ENCODE measurements around the gene ZNF76.

The ZNF76 gene

DNA sequence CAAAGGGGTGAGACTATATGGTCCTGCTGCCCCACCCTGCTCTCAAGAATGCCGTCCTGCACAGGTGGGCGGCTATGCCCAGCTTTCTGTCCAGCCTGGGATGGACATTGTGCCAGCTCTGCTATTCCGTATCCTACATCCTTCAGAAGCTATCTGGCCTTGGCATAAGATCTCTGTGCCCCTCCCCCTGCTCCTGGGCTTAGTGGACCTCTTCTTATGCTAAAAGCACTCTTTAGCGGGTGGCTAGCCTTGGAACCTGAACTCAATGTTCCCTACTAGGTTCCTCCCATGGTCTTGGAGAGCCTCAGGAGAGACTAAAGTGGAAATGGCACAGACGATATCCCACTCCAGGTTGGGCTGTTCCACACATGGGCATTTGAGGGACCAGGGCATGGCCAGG lies 23.3 kb upstream of the ZNF76 start:
- no peak for DNase-seq (ENCODE audit: low read depth in 1 of 2, low spot score in 1 of 2)

DNA sequence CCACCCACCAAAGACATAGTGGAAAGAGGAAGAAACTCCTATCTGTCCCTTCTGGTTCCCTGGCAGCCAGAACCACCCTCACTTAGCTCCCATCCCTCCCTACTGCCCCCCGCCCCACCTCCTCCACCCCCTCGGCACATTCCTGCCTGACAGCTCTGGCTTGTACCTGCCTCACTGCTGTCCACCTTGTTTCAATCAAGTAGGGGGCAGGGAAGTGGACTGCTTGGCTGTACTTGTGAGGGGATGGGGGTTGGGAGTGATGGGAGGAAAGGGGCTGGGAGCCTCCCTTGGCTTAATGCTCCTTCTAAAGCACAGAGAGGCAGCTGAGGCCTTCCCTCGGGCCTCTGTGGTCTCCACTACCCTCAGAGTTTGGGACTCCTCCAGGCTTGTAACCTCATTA lies 22.1 kb upstream of the ZNF76 start:
- DNase-seq (ENCODE audit: low read depth in 1 of 2, low spot score in 1 of 2): no peak

DNA sequence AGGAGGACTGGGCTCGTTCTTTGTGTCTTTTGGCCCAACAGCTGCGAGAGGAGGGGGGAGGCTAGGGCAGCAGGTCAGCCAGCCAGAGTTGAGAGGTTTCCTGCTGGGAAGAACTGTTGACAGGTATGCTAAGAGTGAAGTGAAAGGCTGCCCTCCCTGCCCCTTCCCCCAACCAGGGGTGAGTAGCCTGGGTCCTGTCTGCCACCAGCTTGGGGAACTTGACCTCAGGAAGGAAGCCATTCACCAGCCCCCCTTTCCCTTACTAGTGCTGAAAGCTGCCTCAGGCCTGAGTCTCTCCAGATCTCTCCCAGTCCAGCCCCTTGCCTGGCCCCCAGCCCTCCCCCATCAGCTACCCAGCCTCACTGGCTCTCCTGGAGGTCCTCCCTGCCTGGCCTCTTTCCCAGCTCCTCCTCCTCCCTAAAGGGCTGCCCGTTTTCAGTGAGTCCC lies 20.7 kb upstream of the ZNF76 start:
- DNase-seq (ENCODE audit: low read depth in 1 of 2, low spot score in 1 of 2): no peak

DNA sequence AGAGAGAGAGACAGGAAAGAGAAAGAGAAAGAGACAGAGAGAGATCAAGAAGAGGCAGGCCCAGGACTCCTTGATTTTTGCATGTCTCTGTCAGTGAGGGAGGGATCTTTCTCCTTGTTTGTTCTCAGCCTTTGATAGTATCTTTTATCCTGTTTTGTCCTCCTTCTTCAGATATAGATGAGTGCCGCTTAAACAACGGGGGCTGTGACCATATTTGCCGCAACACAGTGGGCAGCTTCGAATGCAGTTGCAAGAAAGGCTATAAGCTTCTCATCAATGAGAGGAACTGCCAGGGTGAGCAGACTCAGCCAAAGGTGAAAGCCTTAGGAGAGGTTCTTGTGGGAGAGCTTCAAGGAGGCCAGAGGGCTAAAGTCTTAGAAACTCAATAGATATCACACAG lies 20.0 kb upstream of the ZNF76 start:
- DNase-seq (ENCODE audit: low read depth in 1 of 2, low spot score in 1 of 2): no peak

DNA sequence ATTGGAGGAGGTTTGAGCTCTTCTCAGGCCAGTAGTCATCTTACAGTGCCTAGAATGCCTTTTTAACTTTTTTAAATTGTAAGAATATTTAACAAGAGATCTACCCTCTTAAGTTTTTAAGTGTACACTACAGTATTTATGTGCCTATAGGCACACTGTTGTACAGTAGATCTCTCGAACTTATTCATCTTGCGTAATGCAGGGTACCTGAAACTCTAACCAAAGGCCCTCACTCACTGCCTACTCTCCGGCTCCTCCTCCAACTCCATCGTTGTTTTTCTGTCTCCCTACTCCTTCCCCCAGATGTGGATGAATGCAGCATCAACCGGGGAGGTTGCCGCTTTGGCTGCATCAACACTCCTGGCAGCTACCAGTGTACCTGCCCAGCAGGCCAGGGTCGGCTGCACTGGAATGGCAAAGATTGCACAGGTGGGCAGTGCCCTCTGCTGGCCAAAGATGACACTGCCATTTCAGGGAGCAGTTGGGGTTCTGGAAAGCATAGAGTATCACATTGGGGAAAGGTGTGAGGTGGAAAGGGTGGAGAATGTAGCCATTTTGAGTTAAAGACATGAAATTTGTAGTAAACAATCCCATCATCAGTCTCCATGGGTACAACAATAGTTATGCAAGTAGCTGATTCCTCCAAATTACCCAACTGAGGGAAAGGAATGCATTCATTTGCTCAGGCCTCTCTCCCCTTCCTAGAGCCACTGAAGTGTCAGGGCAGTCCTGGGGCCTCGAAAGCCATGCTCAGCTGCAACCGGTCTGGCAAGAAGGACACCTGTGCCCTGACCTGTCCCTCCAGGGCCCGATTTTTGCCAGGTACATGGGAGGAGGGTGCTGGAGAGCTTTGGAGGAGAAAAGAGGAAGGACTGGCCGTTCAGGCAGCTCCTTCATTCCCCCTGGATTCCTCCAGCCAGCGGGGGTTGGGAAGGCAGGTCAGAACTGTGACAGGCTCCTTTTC lies 18.4 kb upstream of the ZNF76 start:
- DNase-seq (ENCODE audit: low read depth in 1 of 2, low spot score in 1 of 2): peak; percentile 62 to 64

DNA sequence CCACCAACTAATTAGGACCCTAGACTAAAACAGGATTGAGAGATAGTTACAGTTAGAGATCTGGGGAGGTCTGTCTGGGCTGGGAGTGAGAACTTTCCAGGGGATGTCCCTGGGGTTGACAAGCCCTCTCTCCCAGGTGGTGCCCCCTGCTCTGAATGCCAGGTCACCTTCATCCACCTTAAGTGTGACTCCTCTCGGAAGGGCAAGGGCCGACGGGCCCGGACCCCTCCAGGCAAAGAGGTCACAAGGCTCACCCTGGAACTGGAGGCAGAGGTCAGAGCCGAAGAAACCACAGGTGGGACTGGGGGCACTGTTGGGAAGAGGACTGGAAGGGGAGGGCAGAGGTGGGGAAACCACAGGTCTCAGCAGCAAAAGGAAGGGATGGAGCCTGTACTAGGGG lies 17.0 kb upstream of the ZNF76 start:
- no peak for DNase-seq (ENCODE audit: low read depth in 1 of 2, low spot score in 1 of 2)

DNA sequence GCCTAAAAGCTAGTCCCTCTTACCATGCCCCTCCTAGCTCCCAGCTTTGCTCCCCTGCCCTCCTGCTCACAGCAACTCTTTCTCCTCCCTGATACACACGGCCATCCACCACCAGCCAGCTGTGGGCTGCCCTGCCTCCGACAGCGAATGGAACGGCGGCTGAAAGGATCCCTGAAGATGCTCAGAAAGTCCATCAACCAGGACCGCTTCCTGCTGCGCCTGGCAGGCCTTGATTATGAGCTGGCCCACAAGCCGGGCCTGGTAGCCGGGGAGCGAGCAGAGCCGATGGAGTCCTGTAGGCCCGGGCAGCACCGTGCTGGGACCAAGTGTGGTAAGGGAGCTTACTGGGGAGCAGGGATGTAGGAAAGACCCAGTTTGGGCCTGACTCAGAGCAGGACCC lies 16.6 kb upstream of the ZNF76 start:
- no peak for DNase-seq (ENCODE audit: low read depth in 1 of 2, low spot score in 1 of 2)

DNA sequence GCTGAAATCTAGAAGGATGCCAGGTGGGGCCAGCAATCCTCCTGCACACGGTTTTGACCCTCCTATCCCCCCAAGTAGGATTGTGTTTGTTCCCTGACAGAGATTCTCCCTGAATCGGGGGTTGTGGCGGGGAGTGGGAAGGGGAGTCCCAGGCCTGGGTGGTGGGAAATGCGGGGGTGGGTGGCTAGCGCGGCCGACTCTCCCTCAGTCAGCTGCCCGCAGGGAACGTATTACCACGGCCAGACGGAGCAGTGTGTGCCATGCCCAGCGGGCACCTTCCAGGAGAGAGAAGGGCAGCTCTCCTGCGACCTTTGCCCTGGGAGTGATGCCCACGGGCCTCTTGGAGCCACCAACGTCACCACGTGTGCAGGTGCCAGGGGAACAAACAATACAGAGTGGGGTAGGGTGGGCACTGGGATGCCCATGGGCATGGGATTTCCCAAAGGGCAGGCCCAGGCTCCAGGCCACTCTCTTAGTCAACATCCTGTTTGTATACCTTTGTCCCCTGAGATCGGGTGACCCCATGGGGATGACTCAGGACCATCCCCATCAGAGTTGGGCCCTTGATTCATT lies 16.1 kb upstream of the ZNF76 start:
- no peak for DNase-seq (ENCODE audit: low read depth in 1 of 2, low spot score in 1 of 2)

DNA sequence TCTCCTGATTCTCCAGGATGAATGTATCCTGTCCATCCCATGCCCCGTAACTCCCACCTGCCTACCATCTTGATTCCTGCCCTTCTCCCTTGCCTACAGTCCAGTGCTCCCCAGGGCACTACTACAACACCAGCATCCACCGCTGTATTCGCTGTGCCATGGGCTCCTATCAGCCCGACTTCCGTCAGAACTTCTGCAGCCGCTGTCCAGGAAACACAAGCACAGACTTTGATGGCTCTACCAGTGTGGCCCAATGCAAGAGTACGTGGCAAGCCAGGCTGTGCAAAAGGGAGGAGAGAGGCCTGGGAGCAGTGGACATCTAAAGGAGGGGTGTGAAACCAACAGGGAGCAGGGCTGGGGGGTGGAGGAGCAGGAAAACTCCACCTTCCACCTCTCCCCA lies 15.0 kb upstream of the ZNF76 start:
- no peak for DNase-seq (ENCODE audit: low read depth in 1 of 2, low spot score in 1 of 2)

DNA sequence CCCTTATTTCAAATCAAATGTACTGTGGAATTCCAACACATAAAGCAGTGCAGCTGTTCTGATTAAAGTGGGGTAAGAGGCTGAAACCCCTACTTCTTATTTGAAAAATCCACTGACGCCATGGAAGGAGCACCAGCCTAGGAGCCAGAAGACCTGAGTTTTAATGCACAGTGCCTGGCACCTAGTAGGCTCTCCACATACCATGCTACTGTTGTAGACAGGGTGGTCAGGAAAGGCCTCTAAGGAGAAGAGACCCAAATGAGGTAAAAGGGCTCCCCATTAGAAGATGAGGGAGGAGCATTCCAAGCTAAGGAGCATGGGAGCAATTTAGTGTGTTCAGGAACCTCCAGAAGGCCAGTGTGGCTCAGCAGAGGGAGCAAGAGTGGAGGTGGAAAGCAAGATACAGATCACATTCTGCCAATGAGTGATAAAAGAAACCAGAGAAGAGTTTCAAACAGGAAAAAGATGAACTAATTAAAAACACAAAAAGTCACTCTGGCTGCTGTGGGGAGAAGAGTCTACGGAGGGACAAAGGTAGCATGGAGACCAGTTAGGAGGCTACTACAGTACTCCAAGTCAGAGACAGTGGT lies 11.8 kb upstream of the ZNF76 start:
- no peak for DNase-seq (ENCODE audit: low read depth in 1 of 2, low spot score in 1 of 2)

DNA sequence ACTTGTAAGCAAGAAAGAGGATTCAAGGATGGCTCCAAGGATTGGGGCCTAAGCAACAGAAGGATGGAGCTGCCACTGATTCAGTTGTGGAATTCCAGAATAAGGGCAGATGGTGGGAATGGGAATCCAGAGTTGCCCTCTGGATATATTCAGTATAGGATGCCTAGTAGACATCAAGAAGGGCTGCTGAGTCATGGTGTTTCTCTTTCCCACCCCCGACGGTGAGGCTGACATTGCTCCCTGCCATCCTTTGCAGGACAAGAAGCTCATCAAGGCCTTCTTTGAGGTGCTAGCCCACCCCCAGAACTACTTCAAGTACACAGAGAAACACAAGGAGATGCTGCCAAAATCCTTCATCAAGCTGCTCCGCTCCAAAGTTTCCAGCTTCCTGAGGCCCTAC lies 11.2 kb upstream of the ZNF76 start:
- DNase-seq (ENCODE audit: low read depth in 1 of 2, low spot score in 1 of 2): no peak

DNA sequence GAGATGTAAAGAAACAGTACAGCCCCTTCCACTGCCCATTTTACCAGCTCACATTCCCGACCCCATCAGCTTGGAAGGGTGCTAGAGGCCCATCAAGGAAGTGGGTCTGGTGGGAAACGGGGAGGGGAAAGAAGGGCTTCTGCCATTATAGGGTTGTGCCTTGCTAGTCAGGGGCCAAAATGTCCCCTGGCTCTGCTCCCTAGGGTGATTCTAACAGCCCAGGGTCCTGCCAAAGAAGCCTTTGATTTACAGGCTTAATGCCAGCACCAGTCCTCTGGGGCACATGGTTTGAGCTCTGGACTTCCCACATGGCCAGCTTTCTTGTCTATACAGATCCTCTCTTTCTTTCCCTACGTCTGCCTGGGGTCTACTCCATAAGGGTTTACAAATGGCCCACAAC lies 10.6 kb upstream of the ZNF76 start:
- no peak for DNase-seq (ENCODE audit: low read depth in 1 of 2, low spot score in 1 of 2)

DNA sequence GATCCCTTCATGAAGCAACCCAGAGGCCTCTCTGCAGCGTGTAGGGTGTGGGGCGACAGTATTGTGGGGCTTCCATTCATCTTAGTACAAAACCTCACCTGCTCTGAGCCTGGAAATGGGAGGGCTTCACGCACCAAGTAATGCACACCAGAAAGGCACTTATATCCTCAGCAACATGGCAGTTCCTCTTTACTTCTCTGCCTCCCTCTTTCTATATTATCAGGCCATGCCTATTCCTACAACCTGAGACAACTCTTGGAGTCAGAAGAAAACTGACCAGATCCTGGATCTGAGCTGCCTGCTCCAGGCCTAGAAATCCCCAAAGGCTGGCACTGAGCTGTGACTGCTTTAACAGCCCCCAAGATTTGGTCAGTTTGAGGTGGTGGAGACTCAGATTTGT lies 7.6 kb upstream of the ZNF76 start:
- DNase-seq (ENCODE audit: low read depth in 1 of 2, low spot score in 1 of 2): no peak

DNA sequence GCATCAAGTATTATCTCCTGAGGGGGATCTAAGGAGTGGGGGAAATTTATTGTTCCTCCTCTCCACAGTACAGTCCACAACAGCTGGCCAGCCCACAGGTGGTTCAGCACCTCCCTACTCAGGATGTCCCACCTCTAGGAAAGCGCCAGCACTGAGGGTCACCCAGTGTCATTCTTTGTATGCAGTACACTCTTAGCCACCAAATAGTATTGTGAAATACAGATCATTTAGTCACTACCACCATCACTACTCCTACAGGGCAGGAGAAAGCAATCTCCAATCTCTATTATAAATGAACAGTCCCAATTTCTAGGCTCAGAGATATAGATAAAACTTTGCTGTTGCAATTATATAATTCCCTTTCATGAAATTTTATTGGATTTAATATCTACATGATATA lies 6.3 kb upstream of the ZNF76 start:
- no peak for DNase-seq (ENCODE audit: low read depth in 1 of 2, low spot score in 1 of 2)

DNA sequence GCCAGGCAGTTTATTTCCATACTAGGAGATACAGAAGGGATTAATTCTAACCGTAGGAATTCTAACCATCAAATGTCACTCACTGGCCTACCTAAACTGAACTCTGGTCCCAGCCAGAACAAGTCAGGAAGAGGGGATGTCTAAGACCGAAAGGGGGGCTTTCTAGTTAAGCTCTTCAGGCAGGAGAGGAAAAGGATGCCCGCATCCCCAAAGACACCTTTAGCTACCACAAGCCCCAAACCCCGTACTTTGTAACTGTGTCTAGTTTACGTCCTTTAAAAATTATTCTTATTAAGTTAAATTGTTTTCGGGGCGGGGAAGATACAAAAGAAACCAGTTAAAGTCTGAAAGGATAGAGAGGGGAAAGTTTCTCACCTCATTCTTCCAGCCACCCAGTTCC lies 1.2 kb upstream of the ZNF76 start:
- no peak for DNase-seq (ENCODE audit: low read depth in 1 of 2, low spot score in 1 of 2)

DNA sequence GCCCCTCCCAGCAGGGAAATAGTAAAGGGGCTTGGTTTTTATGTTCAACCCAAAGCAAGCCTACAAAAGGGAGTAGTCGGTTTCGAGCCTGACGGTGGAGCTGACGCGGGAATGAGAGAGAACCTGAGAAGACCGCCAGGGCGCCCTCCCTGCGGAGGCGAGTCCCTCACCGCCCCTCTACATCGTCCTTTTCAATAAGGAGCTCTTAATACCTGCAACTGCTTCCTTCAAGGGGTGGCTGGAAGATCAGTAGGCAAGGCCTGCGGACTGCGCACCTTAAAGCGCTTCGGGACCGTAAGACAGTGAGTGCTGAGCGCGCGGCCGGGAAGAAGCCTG lies 709 bp upstream of the ZNF76 start:
- no peak for DNase-seq (ENCODE audit: low read depth in 1 of 2, low spot score in 1 of 2)

DNA sequence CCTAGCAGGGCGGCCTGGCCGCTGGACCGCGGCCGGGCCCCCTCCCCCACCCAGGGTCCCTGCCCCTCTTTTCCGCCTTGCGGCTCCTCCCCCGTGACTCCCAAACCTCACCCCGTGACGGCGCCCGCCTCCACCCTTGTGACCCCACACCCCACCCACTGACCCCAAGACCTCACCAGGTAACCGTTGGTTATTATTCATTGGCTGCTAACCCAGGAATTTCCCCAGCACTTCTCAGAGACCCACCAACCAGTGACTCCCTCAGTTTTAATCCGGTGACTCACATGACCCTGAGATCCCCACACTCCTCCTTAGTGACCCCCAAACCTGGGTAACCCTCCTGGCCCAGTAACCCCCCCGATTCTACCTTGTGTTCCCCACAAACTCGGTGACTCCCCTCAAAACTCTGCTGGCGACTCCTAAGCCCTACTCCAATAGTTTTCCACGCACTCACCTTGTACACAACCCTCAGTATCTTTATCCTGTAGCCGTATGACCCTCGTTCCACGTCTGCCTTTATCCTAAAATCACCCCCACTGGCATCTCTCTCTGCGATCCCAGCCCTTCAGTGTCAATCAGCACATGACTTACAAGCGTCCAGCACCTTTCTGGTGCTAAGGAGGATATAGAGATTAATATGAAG lies 534 bp downstream of the ZNF76 start:
- DNase-seq (ENCODE audit: low read depth in 1 of 2, low spot score in 1 of 2): peak; percentile 30 to 45

DNA sequence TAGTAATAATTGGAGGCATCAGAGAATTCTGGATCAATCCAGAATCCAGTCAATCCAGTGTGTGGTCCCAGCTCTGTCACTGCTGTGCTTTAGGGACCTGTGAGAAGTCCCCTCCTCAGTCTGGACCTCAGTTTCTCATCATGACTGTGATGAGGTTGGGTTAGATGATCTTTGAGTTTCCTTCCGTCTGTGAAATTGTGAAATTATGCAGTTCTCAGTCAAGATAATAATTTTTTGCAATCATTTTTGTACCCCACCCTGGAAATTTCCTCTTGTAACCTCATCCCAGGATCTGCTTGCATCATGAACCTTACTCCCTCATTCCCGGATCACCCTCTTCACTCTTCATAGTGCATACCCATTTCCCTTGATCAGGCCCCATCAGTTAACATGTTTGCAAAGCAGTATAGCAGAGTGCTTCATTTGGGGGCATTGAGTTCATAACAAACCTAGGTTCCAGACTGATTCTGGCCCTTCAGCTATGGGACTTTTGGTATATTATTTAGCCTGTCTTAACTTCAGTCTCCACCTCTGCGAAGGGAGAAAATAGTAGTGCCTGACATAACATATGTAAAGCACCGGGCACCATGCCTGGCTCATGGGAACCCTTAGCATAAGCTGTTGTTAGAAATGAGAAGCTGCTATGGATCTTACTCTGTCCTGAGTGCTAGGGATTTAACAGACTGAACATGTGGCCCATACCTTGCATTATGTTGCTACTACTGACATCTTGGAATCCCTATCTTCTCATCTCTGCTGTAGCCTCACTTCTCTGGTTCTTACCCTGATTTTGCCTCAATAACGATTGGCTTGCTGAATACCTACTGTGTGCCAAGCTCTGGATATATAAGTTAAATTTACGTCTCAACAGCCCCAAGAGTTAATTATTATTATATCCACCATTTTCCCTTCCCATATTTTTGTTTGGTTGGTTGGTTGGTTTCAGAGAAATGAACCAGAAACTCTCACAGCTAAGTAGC lies 1.3 kb downstream of the ZNF76 start:
- no peak for DNase-seq (ENCODE audit: low read depth in 1 of 2, low spot score in 1 of 2)

DNA sequence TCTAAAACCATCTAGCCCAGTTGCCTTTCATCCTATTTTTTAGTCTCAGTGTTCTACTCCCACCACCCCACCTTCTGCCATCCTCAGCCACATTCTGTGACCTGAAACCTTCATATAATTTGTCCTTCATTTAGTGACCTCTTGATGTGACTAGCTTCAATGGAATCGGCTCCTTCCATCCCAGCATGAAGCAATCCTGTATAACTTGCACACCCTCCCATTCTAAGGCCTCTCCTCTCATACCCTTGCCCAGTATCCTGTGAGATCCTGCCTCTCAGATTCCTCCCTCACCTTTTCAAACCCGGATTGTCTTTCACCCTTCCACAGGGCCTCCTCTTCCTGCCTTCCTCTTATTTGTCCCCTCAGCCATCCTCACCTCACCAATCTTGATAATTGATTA lies 3.1 kb downstream of the ZNF76 start:
- no peak for DNase-seq (ENCODE audit: low read depth in 1 of 2, low spot score in 1 of 2)

DNA sequence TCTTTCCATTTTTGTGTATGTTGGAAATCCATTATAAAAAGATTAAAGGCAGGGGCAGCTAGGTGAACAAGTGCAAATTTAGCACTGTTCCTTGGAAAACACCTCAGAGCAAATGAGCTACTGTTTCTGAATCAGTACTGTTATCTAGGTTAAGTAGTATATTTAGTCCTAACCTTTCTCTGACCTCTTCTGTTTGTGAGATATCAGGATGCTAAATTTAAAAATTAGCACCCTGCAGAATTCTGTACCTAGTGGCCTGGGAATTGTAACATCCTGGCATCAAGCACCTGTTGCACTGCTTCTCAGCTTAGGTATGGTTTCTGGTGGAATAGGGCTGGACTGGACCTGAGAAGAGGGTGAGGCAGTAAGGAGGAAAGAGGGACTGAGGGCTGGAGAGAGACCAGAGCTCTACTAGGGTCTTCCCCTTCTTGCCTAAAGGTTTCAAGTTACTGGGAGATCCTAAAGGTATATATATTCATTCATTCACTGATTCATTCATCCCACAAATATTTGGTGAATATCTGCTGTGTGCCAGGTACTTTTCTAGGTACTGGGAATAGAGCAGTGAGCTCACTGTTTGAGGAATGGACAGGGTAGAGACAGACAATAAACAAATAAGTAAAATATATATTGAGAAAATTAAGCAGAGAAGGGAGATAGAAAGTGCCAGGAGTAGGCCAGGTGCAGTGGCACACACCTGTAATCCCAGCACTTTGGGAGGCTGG lies 5.2 kb downstream of the ZNF76 start:
- no peak for DNase-seq (ENCODE audit: low read depth in 1 of 2, low spot score in 1 of 2)

Data from activated CD4-positive, alpha-beta T cell treated with anti-CD3 and anti-CD28 coated beads, Interleukin-2, amount 50 U/mL, for 24 hours (primary cell).